Measurements from ENCODE around the gene CACNA1G. TPM values are rescaled to one million over a fixed set of nuclear protein-coding genes. Genes with fewer than 3 reads are reported as not detected.

CACNA1G gene
- polyA plus RNA-seq, 1 donor from 2014 or later = 10.9 TPM

GRCh38 chr17:50517504-50518383 is 42.8 kb upstream of the CACNA1G start:
- Histone ChIP-seq H3K9me2 (ENCODE audit: insufficient read depth, low read length) (no peaks in the 10 kb centered on the region), H3K27me3 (ENCODE audit: insufficient read depth, low read depth, low read length) (no peaks in the 10 kb centered on the region), H3K27ac (ENCODE audit: low read length) (no peak overlapping the region), H3K9ac (ENCODE audit: low read length) (no peak overlapping the region), H3F3A (ENCODE audit: insufficient read depth, low read length, poor library complexity, severe bottlenecking) (no peaks in the 10 kb centered on the region), H3K4me2 (ENCODE audit: low read length) (no peak overlapping the region), H3K9me3 (ENCODE audit: low read length) (no peaks in the 10 kb centered on the region), H3K79me2 (replicated peaks; ENCODE audit: insufficient read depth, low read length) (no peaks in the 10 kb centered on the region), H2AFZ (ENCODE audit: low read depth, low read length) (no peak overlapping the region), H4K20me1 (ENCODE audit: insufficient read depth) (no peaks in the 10 kb centered on the region), H3K4me3 (ENCODE audit: low read length) (no peak overlapping the region), H3K36me3 (ENCODE audit: insufficient read depth, low read length) (no peaks in the 10 kb centered on the region)
- TF ChIP-seq MXI1 (conservative IDR thresholded peaks at IDR 0.05; ENCODE audit: poor library complexity, severe bottlenecking) (no peak), EZH2 (IDR thresholded peaks at IDR 0.05; ENCODE audit: borderline replicate concordance, insufficient read depth, low read length, poor library complexity, severe bottlenecking) (no peak), TAF1 (IDR thresholded peaks at IDR 0.05; ENCODE audit: low read depth) (no peak), EP300 (conservative IDR thresholded peaks at IDR 0.05; ENCODE audit: poor library complexity, severe bottlenecking) (no peak), SMC3 (conservative IDR thresholded peaks at IDR 0.05; ENCODE audit: poor library complexity) (no peak), RAD21 (conservative IDR thresholded peaks at IDR 0.05) (no peak), REST (IDR thresholded peaks at IDR 0.05; ENCODE audit: borderline replicate concordance) (no peak), POLR2AphosphoS5 (IDR thresholded peaks at IDR 0.05) (no peak)
- TF ChIP-seq, protein P1, sequence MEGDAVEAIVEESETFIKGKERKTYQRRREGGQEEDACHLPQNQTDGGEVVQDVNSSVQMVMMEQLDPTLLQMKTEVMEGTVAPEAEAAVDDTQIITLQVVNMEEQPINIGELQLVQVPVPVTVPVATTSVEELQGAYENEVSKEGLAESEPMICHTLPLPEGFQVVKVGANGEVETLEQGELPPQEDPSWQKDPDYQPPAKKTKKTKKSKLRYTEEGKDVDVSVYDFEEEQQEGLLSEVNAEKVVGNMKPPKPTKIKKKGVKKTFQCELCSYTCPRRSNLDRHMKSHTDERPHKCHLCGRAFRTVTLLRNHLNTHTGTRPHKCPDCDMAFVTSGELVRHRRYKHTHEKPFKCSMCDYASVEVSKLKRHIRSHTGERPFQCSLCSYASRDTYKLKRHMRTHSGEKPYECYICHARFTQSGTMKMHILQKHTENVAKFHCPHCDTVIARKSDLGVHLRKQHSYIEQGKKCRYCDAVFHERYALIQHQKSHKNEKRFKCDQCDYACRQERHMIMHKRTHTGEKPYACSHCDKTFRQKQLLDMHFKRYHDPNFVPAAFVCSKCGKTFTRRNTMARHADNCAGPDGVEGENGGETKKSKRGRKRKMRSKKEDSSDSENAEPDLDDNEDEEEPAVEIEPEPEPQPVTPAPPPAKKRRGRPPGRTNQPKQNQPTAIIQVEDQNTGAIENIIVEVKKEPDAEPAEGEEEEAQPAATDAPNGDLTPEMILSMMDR (IDR thresholded peaks at IDR 0.05; ENCODE audit: poor library complexity, severe bottlenecking) = no peak

- Histone ChIP-seq H3K27me3 (ENCODE audit: insufficient read depth, low read depth, low read length) (no peaks in the 10 kb centered on the region), H2AFZ (ENCODE audit: low read depth, low read length) (no peak overlapping the region), H3K27ac (ENCODE audit: low read length) (no peak overlapping the region), H3F3A (ENCODE audit: insufficient read depth, low read length, poor library complexity, severe bottlenecking) (no peaks in the 10 kb centered on the region), H3K9me2 (ENCODE audit: insufficient read depth, low read length) (no peaks in the 10 kb centered on the region), H3K4me2 (ENCODE audit: low read length) (no peak overlapping the region), H3K9ac (ENCODE audit: low read length) (no peak overlapping the region), H3K9me3 (ENCODE audit: low read length) (no peaks in the 10 kb centered on the region), H3K79me2 (replicated peaks; ENCODE audit: insufficient read depth, low read length) (no peaks in the 10 kb centered on the region), H3K36me3 (ENCODE audit: insufficient read depth, low read length) (no peaks in the 10 kb centered on the region), H4K20me1 (ENCODE audit: insufficient read depth) (no peaks in the 10 kb centered on the region), H3K4me3 (ENCODE audit: low read length) (no peak overlapping the region)
- no peak for TF ChIP-seq RAD21 (conservative IDR thresholded peaks at IDR 0.05)
- no peak for TF ChIP-seq POLR2AphosphoS5 (IDR thresholded peaks at IDR 0.05)
- TF ChIP-seq EP300 (conservative IDR thresholded peaks at IDR 0.05; ENCODE audit: poor library complexity, severe bottlenecking) = no peak
- TF ChIP-seq, protein P1 (IDR thresholded peaks at IDR 0.05; ENCODE audit: poor library complexity, severe bottlenecking) = no peak
- no peak for TF ChIP-seq TAF1 (IDR thresholded peaks at IDR 0.05; ENCODE audit: low read depth)
- TF ChIP-seq SMC3 (conservative IDR thresholded peaks at IDR 0.05; ENCODE audit: poor library complexity) = no peak
- TF ChIP-seq MXI1 (conservative IDR thresholded peaks at IDR 0.05; ENCODE audit: poor library complexity, severe bottlenecking) = no peak
- TF ChIP-seq EZH2 (IDR thresholded peaks at IDR 0.05; ENCODE audit: borderline replicate concordance, insufficient read depth, low read length, poor library complexity, severe bottlenecking) = no peak
- TF ChIP-seq REST (IDR thresholded peaks at IDR 0.05; ENCODE audit: borderline replicate concordance) = no peak
Observed at GRCh38 chr17:50518384-50519023, 42.0 kb upstream of the CACNA1G start.

Data from neural cell (in vitro differentiated cells).